Measurements from ENCODE around the gene NRG3.

NRG3 gene

GRCh38 chr10:82889728-82890127, 1014.7 kb downstream of the NRG3 start:
- Histone ChIP-seq H3K27ac (ENCODE audit: extremely low read depth, low read depth, low read length) (no peak overlapping the region), H3K9me3 (ENCODE audit: control insufficient read depth, insufficient read depth, low read depth, low read length) (no peaks in the 10 kb centered on the region; the same call in 1 of the 2 replicates), H3K4me1 (ENCODE audit: control insufficient read depth, insufficient read depth, low read length) (no peaks in the 10 kb centered on the region), H3K4me3 (ENCODE audit: low read depth, low read length) (no peak overlapping the region), H3K36me3 (ENCODE audit: control insufficient read depth in 2 of 2, insufficient read depth in 1 of 2, low read length in 2 of 2) (no peaks in the 10 kb centered on the region)
- ChIA-PET CTCF (no interaction called here), POLR2A (no interaction called here)
- TF ChIP-seq ZNF24 (tag by site-specific recombination; IDR thresholded peaks at IDR 0.05) (no peak), ZNF830 (tag by site-specific recombination; IDR thresholded peaks at IDR 0.05; ENCODE audit: low read depth) (no peak), ZNF114 (tag by site-specific recombination; IDR thresholded peaks at IDR 0.05) (no peak), ZNF785 (tag by site-specific recombination; IDR thresholded peaks at IDR 0.05) (no peak), YY1 (tag by site-specific recombination; IDR thresholded peaks at IDR 0.05) (no peak), ZNF639 (tag by site-specific recombination; IDR thresholded peaks at IDR 0.05) (no peak), PATZ1 (tag by site-specific recombination; IDR thresholded peaks at IDR 0.05) (no peak), ZNF837 (tag by site-specific recombination; IDR thresholded peaks at IDR 0.05) (no peak)

GRCh38 chr10:82890573-82890972, 1015.6 kb downstream of the NRG3 start:
- CTCF ChIA-PET, result no interaction called here
- H3K4me3 ChIP-seq (ENCODE audit: low read depth, low read length), result no peak overlapping the region
- TF ChIP-seq SALL2 (tag by site-specific recombination; IDR thresholded peaks at IDR 0.05; ENCODE audit: borderline replicate concordance), result no peak
- no peak for TF ChIP-seq ZNF549 (tag by site-specific recombination; IDR thresholded peaks at IDR 0.05)
- no peak for TF ChIP-seq ZNF311 (tag by site-specific recombination; IDR thresholded peaks at IDR 0.05; ENCODE audit: borderline replicate concordance)
- TF ChIP-seq ATF2 (tag by site-specific recombination; IDR thresholded peaks at IDR 0.05; ENCODE audit: low read depth), result no peak
- no peak for TF ChIP-seq GFI1B (tag by site-specific recombination; IDR thresholded peaks at IDR 0.05)
- TF ChIP-seq ZSCAN18 (tag by site-specific recombination; IDR thresholded peaks at IDR 0.05), result no peak
- TF ChIP-seq ZNF488 (tag by site-specific recombination; IDR thresholded peaks at IDR 0.05), result no peak
- TF ChIP-seq ZNF423 (tag by site-specific recombination; IDR thresholded peaks at IDR 0.05), result no peak
- TF ChIP-seq ZNF148 (tag by site-specific recombination; IDR thresholded peaks at IDR 0.05; ENCODE audit: borderline replicate concordance), result no peak
- TF ChIP-seq ZBTB17 (tag by site-specific recombination; IDR thresholded peaks at IDR 0.05), result no peak
- no peak for TF ChIP-seq ZNF24 (tag by site-specific recombination; IDR thresholded peaks at IDR 0.05)
- TF ChIP-seq ZNF394 (tag by site-specific recombination; IDR thresholded peaks at IDR 0.05; ENCODE audit: borderline replicate concordance), result no peak
- no peak for TF ChIP-seq ZNF830 (tag by site-specific recombination; IDR thresholded peaks at IDR 0.05; ENCODE audit: low read depth)
- TF ChIP-seq ZXDB (tag by site-specific recombination; IDR thresholded peaks at IDR 0.05), result no peak
- H3K9me3 ChIP-seq (ENCODE audit: control insufficient read depth, insufficient read depth, low read depth, low read length), result no peaks in the 10 kb centered on the region; the same call in 1 of the 2 replicates
- POLR2A ChIA-PET, result no interaction called here
- no peaks in the 10 kb centered on the region for H3K36me3 ChIP-seq (ENCODE audit: control insufficient read depth in 2 of 2, insufficient read depth in 1 of 2, low read length in 2 of 2)
- no peaks in the 10 kb centered on the region for H3K4me1 ChIP-seq (ENCODE audit: control insufficient read depth, insufficient read depth, low read length)
- no peak overlapping the region for H3K27ac ChIP-seq (ENCODE audit: extremely low read depth, low read depth, low read length)

Measured in HEK293 (cell line).